ENCODE measurements around the gene ZIC5.

Gene ZIC5

GRCh38 chr13:99982731-99983498 is 11.3 kb upstream of the ZIC5 start:
- Histone ChIP-seq H3K4me1 (ENCODE audit: insufficient read depth, low read length, poor library complexity, severe bottlenecking) (peaks cover 13% of the 10 kb centered on the region), H3K79me2 (ENCODE audit: insufficient read depth, low read length) (no peaks in the 10 kb centered on the region), H3K9me2 (replicated peaks; ENCODE audit: low read depth, low read length) (no peaks in the 10 kb centered on the region), H3K4me3 (ENCODE audit: low read length, poor library complexity, severe bottlenecking) (no peak overlapping the region), H3K4me2 (ENCODE audit: low read depth, low read length, poor library complexity, severe bottlenecking) (no peak overlapping the region), H3K9ac (ENCODE audit: low read depth, low read length, poor library complexity, severe bottlenecking) (no peak overlapping the region), H3K27me3 (ENCODE audit: insufficient read depth, low read length, poor library complexity, severe bottlenecking) (no peaks in the 10 kb centered on the region), H2AFZ (ENCODE audit: low read length) (no peak overlapping the region), H3K9me3 (ENCODE audit: insufficient read depth, low read depth, low read length) (no peaks in the 10 kb centered on the region), H3F3A (ENCODE audit: low read depth) (no peaks in the 10 kb centered on the region), H4K20me1 (ENCODE audit: insufficient read depth, low read length, poor library complexity, severe bottlenecking) (no peaks in the 10 kb centered on the region), H3K36me3 (ENCODE audit: insufficient read depth, low read length) (no peaks in the 10 kb centered on the region)
- TF ChIP-seq CTCF (conservative IDR thresholded peaks at IDR 0.05; ENCODE audit: low read length) = no peak
- TF ChIP-seq EZH2phosphoT487 (IDR thresholded peaks at IDR 0.05; ENCODE audit: borderline replicate concordance) = no peak

GRCh38 chr13:99982036-99982730 is 10.6 kb upstream of the ZIC5 start:
- Histone ChIP-seq H3K9ac (ENCODE audit: low read depth, low read length, poor library complexity, severe bottlenecking) (no peak overlapping the region), H3F3A (ENCODE audit: low read depth) (no peaks in the 10 kb centered on the region), H2AFZ (ENCODE audit: low read length) (no peak overlapping the region), H3K4me2 (ENCODE audit: low read depth, low read length, poor library complexity, severe bottlenecking) (no peak overlapping the region), H3K27me3 (ENCODE audit: insufficient read depth, low read length, poor library complexity, severe bottlenecking) (no peaks in the 10 kb centered on the region), H3K79me2 (ENCODE audit: insufficient read depth, low read length) (no peaks in the 10 kb centered on the region), H3K36me3 (ENCODE audit: insufficient read depth, low read length) (no peaks in the 10 kb centered on the region), H3K9me3 (ENCODE audit: insufficient read depth, low read depth, low read length) (no peaks in the 10 kb centered on the region), H3K4me1 (ENCODE audit: insufficient read depth, low read length, poor library complexity, severe bottlenecking) (peaks cover 14% of the 10 kb centered on the region), H3K9me2 (replicated peaks; ENCODE audit: low read depth, low read length) (no peaks in the 10 kb centered on the region), H3K4me3 (ENCODE audit: low read length, poor library complexity, severe bottlenecking) (no peak overlapping the region), H4K20me1 (ENCODE audit: insufficient read depth, low read length, poor library complexity, severe bottlenecking) (no peaks in the 10 kb centered on the region)
- TF ChIP-seq EZH2phosphoT487 (IDR thresholded peaks at IDR 0.05; ENCODE audit: borderline replicate concordance) = no peak
- no peak for TF ChIP-seq CTCF (conservative IDR thresholded peaks at IDR 0.05; ENCODE audit: low read length)

- H3K9me3 ChIP-seq (ENCODE audit: insufficient read depth, low read depth, low read length) = no peaks in the 10 kb centered on the region
- H3K79me2 ChIP-seq (ENCODE audit: insufficient read depth, low read length) = no peaks in the 10 kb centered on the region
- H3K9ac ChIP-seq (ENCODE audit: low read depth, low read length, poor library complexity, severe bottlenecking) = no peak within 1 kb of the TSS
- H3K27me3 ChIP-seq (ENCODE audit: insufficient read depth, low read length, poor library complexity, severe bottlenecking) = no peaks in the 10 kb centered on the region
- no peak within 1 kb of the TSS for H3K4me2 ChIP-seq (ENCODE audit: low read depth, low read length, poor library complexity, severe bottlenecking)
- no peaks in the 10 kb centered on the region for H4K20me1 ChIP-seq (ENCODE audit: insufficient read depth, low read length, poor library complexity, severe bottlenecking)
- H2AFZ ChIP-seq (ENCODE audit: low read length) = no peak within 1 kb of the TSS
- H3F3A ChIP-seq (ENCODE audit: low read depth) = no peaks in the 10 kb centered on the region
- H3K36me3 ChIP-seq (ENCODE audit: insufficient read depth, low read length) = no peaks in the 10 kb centered on the region
- no peaks in the 10 kb centered on the region for H3K9me2 ChIP-seq (replicated peaks; ENCODE audit: low read depth, low read length)
- peaks cover 12% of the 10 kb centered on the region for H3K4me1 ChIP-seq (ENCODE audit: insufficient read depth, low read length, poor library complexity, severe bottlenecking)
- no peak for TF ChIP-seq CTCF (conservative IDR thresholded peaks at IDR 0.05; ENCODE audit: low read length)
- TF ChIP-seq EZH2phosphoT487 (IDR thresholded peaks at IDR 0.05; ENCODE audit: borderline replicate concordance) = no peak
- H3K4me3 ChIP-seq (ENCODE audit: low read length, poor library complexity, severe bottlenecking) = no peak within 1 kb of the TSS
These were observed 10.1 kb upstream of the ZIC5 start, which contains the start of gene ZIC2 for GRCh38 chr13:99981735-99982035. Gene ZIC2 (plus strand): TSS chr13:99981784. CDS start chr13:99982065, 281 bp downstream.

Measured in Loucy (cell line).